ENCODE results near the gene NEMP1.
A peak's percentile ranks its signal among the peaks of the same experiment; 100 is the strongest.

Gene NEMP1

GRCh38 chr12:57016348-57016747 is 62.2 kb downstream of the NEMP1 start, which contains the start of gene TAC3:
Gene TAC3, minus strand, starts transcription at chr12:57016529. Its CDS starts 732 bp downstream, at chr12:57015797.
- no peaks in the 10 kb centered on the region for H3K9me3 ChIP-seq (ENCODE audit: control insufficient read depth, insufficient read depth, low read length)
- no peaks in the 10 kb centered on the region for H3K36me3 ChIP-seq (ENCODE audit: control insufficient read depth, insufficient read depth, low read length)
- peak within 1 kb of the TSS; percentile 3; the same call in 1 of the 2 replicates for H3K4me3 ChIP-seq (ENCODE audit: low read depth, low read length)
- peaks cover 7% of the 10 kb centered on the region for H3K4me1 ChIP-seq (ENCODE audit: control insufficient read depth, insufficient read depth, low read length)
- no peaks in the 10 kb centered on the region for H3K27me3 ChIP-seq (ENCODE audit: control insufficient read depth, insufficient read depth, low read length)
- H3K27ac ChIP-seq (ENCODE audit: low read depth, low read length): no peak within 1 kb of the TSS
- no peak within 1 kb of the TSS for H3K9ac ChIP-seq (ENCODE audit: low read depth, low read length)

DNA sequence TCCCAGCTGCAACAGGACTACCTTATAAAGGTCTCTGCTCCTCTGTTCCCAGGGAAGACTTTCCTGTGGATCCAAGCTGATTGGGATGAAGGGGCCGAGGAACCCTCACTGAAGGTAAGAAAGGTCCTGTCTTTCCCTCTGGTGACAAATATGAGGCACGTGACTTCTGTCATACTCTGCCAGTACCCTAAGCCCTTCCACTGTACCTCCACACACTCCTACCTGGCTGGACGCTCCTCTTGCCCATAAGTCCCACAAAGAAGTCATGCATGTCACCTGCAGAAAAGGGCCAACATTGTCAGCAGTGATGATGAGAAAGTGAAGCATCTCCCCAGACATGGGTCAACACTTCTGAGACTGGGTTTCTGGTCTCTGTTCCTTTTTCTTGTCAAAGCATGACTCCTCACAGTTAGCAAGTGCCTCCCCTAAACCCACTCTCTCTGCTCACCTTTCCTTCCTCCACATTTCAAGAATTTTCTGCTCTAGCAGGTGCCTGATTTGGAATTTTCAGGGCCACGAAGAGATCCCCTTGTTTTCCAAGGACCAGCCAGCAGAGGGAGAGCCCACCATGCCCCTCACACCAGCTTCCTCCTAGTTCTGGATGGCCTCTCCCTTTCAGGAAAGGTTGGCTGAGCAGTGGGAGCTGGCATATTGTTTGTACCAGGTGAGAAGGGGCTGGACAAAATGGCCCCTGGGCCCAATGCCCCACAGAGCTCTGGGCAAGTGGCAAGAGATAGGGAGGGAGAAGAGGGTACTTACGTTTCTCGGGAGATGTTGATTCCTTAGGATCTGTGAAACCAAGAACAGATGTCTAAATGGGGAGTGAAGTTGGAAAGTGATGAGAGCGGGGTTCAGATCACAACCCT is 65.8 kb downstream of the NEMP1 start:
- no peaks in the 10 kb centered on the region for H3K27me3 ChIP-seq (ENCODE audit: control insufficient read depth, insufficient read depth, low read length)
- no peaks in the 10 kb centered on the region for H3K36me3 ChIP-seq (ENCODE audit: control insufficient read depth, insufficient read depth, low read length)
- H3K27ac ChIP-seq (ENCODE audit: low read depth, low read length): no peak overlapping the region
- H3K4me1 ChIP-seq (ENCODE audit: control insufficient read depth, insufficient read depth, low read length): peaks cover 35% of the 10 kb centered on the region
- H3K4me3 ChIP-seq (ENCODE audit: low read depth, low read length): no peak overlapping the region
- H3K9me3 ChIP-seq (ENCODE audit: control insufficient read depth, insufficient read depth, low read length): no peaks in the 10 kb centered on the region
- no peak overlapping the region for H3K9ac ChIP-seq (ENCODE audit: low read depth, low read length)

- no peak overlapping the region for H3K4me3 ChIP-seq (ENCODE audit: low read depth, low read length)
- H3K27ac ChIP-seq (ENCODE audit: low read depth, low read length): no peak overlapping the region
- H3K9ac ChIP-seq (ENCODE audit: low read depth, low read length): no peak overlapping the region
- no peaks in the 10 kb centered on the region for H3K9me3 ChIP-seq (ENCODE audit: control insufficient read depth, insufficient read depth, low read length)
- H3K27me3 ChIP-seq (ENCODE audit: control insufficient read depth, insufficient read depth, low read length): no peaks in the 10 kb centered on the region
- no peaks in the 10 kb centered on the region for H3K36me3 ChIP-seq (ENCODE audit: control insufficient read depth, insufficient read depth, low read length)
- peaks cover 35% of the 10 kb centered on the region for H3K4me1 ChIP-seq (ENCODE audit: control insufficient read depth, insufficient read depth, low read length)
These were observed 66.9 kb downstream of the NEMP1 start for GRCh38 chr12:57011438-57012424.

- H3K27me3 ChIP-seq (ENCODE audit: control insufficient read depth, insufficient read depth, low read length): no peaks in the 10 kb centered on the region
- H3K9me3 ChIP-seq (ENCODE audit: control insufficient read depth, insufficient read depth, low read length): no peaks in the 10 kb centered on the region
- H3K36me3 ChIP-seq (ENCODE audit: control insufficient read depth, insufficient read depth, low read length): no peaks in the 10 kb centered on the region
- no peak overlapping the region for H3K27ac ChIP-seq (ENCODE audit: low read depth, low read length)
- no peak overlapping the region for H3K9ac ChIP-seq (ENCODE audit: low read depth, low read length)
- no peak overlapping the region for H3K4me3 ChIP-seq (ENCODE audit: low read depth, low read length)
- H3K4me1 ChIP-seq (ENCODE audit: control insufficient read depth, insufficient read depth, low read length): peaks cover 35% of the 10 kb centered on the region
These were observed 67.9 kb downstream of the NEMP1 start for GRCh38 chr12:57010627-57011247.

DNA sequence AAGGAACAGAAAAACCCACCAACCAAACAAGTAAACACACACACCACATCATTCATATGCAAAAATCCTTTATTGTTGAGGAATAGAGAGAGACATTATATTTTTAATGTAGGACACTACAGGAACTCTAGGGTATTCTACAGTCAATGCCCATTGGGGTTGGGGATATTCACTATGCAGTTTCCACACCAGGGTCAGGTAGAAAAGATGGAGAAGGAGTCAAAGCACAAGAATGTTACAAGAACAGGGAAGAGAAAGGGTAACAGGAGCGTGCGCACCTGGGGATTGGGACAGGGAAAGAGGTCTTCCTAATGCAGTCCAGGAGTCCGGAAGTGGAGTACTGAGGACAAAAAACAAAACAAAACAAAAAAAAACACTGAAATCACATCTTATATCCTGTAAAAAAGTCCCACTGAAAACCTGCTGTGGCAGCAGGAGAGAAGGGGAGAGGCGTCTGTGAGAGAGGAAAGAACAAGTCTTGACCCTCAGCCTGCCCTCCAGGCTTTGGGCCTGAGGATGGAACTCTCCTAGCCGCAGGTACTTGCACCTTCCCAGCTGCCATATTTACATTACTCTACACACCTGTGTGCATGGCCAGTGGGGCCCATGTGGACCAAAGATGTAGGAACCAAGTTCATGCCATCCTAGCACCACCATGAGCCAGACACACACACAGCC is 68.5 kb downstream of the NEMP1 start:
- Histone ChIP-seq H3K9me3 (ENCODE audit: control insufficient read depth, insufficient read depth, low read length) (no peaks in the 10 kb centered on the region), H3K4me3 (ENCODE audit: low read depth, low read length) (no peak overlapping the region), H3K27me3 (ENCODE audit: control insufficient read depth, insufficient read depth, low read length) (no peaks in the 10 kb centered on the region), H3K4me1 (ENCODE audit: control insufficient read depth, insufficient read depth, low read length) (peaks cover 39% of the 10 kb centered on the region), H3K36me3 (ENCODE audit: control insufficient read depth, insufficient read depth, low read length) (no peaks in the 10 kb centered on the region), H3K27ac (ENCODE audit: low read depth, low read length) (no peak overlapping the region), H3K9ac (ENCODE audit: low read depth, low read length) (no peak overlapping the region)

- H3K27ac ChIP-seq (ENCODE audit: low read depth, low read length): no peak overlapping the region
- H3K27me3 ChIP-seq (ENCODE audit: control insufficient read depth, insufficient read depth, low read length): no peaks in the 10 kb centered on the region
- H3K9ac ChIP-seq (ENCODE audit: low read depth, low read length): no peak overlapping the region
- peaks cover 39% of the 10 kb centered on the region for H3K4me1 ChIP-seq (ENCODE audit: control insufficient read depth, insufficient read depth, low read length)
- H3K9me3 ChIP-seq (ENCODE audit: control insufficient read depth, insufficient read depth, low read length): no peaks in the 10 kb centered on the region
- H3K36me3 ChIP-seq (ENCODE audit: control insufficient read depth, insufficient read depth, low read length): peaks cover 16% of the 10 kb centered on the region
- H3K4me3 ChIP-seq (ENCODE audit: low read depth, low read length): no peak overlapping the region
These were observed 70.4 kb downstream of the NEMP1 start for GRCh38 chr12:57008178-57008577.

- H3K27me3 ChIP-seq (ENCODE audit: control insufficient read depth, insufficient read depth, low read length): no peaks in the 10 kb centered on the region
- no peaks in the 10 kb centered on the region for H3K9me3 ChIP-seq (ENCODE audit: control insufficient read depth, insufficient read depth, low read length)
- no peak overlapping the region for H3K27ac ChIP-seq (ENCODE audit: low read depth, low read length)
- H3K4me1 ChIP-seq (ENCODE audit: control insufficient read depth, insufficient read depth, low read length): peaks cover 38% of the 10 kb centered on the region
- no peak overlapping the region for H3K9ac ChIP-seq (ENCODE audit: low read depth, low read length)
- peaks cover 28% of the 10 kb centered on the region for H3K36me3 ChIP-seq (ENCODE audit: control insufficient read depth, insufficient read depth, low read length)
- peak overlapping the region; percentile 50 for H3K4me3 ChIP-seq (ENCODE audit: low read depth, low read length)
These were observed 71.6 kb downstream of the NEMP1 start for GRCh38 chr12:57006809-57007475.

- H3K9me3 ChIP-seq (ENCODE audit: control insufficient read depth, insufficient read depth, low read length): no peaks in the 10 kb centered on the region
- peak within 1 kb of the TSS; percentile 89 for H3K4me3 ChIP-seq (ENCODE audit: low read depth, low read length)
- peak within 1 kb of the TSS; percentile 74 for H3K9ac ChIP-seq (ENCODE audit: low read depth, low read length)
- H3K4me1 ChIP-seq (ENCODE audit: control insufficient read depth, insufficient read depth, low read length): peaks cover 31% of the 10 kb centered on the region
- H3K27me3 ChIP-seq (ENCODE audit: control insufficient read depth, insufficient read depth, low read length): no peaks in the 10 kb centered on the region
- H3K36me3 ChIP-seq (ENCODE audit: control insufficient read depth, insufficient read depth, low read length): peaks cover 35% of the 10 kb centered on the region
- peak within 1 kb of the TSS; percentile 64 for H3K27ac ChIP-seq (ENCODE audit: low read depth, low read length)
These were observed 72.4 kb downstream of the NEMP1 start, which contains the start of gene ZBTB39 for GRCh38 chr12:57005980-57006808. Gene ZBTB39, minus strand, starts transcription at chr12:57006546. Its CDS starts 1,629 bp downstream, at chr12:57004917.
